OCI-LY3 (cell line): Measurements from ENCODE around the gene HCN2.
"Not testable (repeated sequence)": the region's sequence is repeated elsewhere in the genome, so short reads cannot be mapped to it uniquely, and the experiment has no call there.

Experiments used
- H2AFZ ChIP-seq: fragments of 200-600, 300-600 bp; shearing (Covaris generic); 2 replicates; pipeline ENCODE4 v1.6.0; 2014; ENCODE audit warnings: antibody characterized with exemption, low read depth, low read length
- H3K27ac ChIP-seq: fragments of 200-600, 300-600 bp; sonication (generic); 2 replicates; pipeline ENCODE4 v1.5.1; 2014; ENCODE audit warnings: mild to moderate bottlenecking, low read length, moderate library complexity, mixed read lengths
- H3K27me3 ChIP-seq: fragments of 200-600, 300-600 bp; sonication (generic); 2 replicates; pipeline ENCODE4 v1.6.1; 2014; ENCODE audit warnings: low read depth, low read length, mixed read lengths
- H3K36me3 ChIP-seq: fragments of 200-600, 300-600 bp; sonication (generic); replicated peaks from 2 replicates; pipeline ENCODE3; 2014; ENCODE audit warnings: low read depth, low read length, mixed read lengths
- H3K4me1 ChIP-seq: fragments of 300-600, 200-600 bp; sonication (generic); 2 replicates; pipeline ENCODE4 v1.6.1; 2014; ENCODE audit warnings: low read length, mixed read lengths
- H3K4me2 ChIP-seq: fragments of 200-600, 300-600 bp; sonication (generic); 2 replicates; pipeline ENCODE4 v1.6.1; 2014; ENCODE audit warnings: low read length, mixed read lengths
- H3K4me3 ChIP-seq: fragments of 300-600, 200-600 bp; sonication (generic); 2 replicates; pipeline ENCODE4 v1.5.1; 2014; ENCODE audit warnings: antibody characterized with exemption, mild to moderate bottlenecking, low read length, moderate library complexity
- H3K79me2 ChIP-seq: fragments of 300-600, 200-600 bp; shearing (Covaris generic); 2 replicates; pipeline ENCODE4 v1.6.1; 2014; ENCODE audit warnings: mild to moderate bottlenecking, low read length, mixed read lengths
- H3K9ac ChIP-seq: fragments of 300-600, 200-600 bp; shearing (Covaris generic); 2 replicates; pipeline ENCODE4 v1.6.0; 2014; ENCODE audit warnings: mild to moderate bottlenecking, low read length, moderate library complexity
- H3K9me3 ChIP-seq: fragments of 200-600, 300-600 bp; shearing (Covaris generic); 2 replicates; pipeline ENCODE4 v1.6.1; 2014; ENCODE audit warnings: low read length, mixed read lengths; ENCODE audit not compliant: insufficient read depth
- H4K20me1 ChIP-seq: fragments of 200-600, 300-600 bp; sonication (generic); 2 replicates; pipeline ENCODE4 v1.6.1; 2016; ENCODE audit warnings: low read length, mixed read lengths; ENCODE audit not compliant: insufficient read depth
- CTCF ChIP-seq: fragments of 200-600, 300-600 bp; sonication (generic); IDR thresholded peaks from 2 replicates; pipeline ENCODE4 v1.5.1; 2014; ENCODE audit warnings: antibody characterized with exemption, low read length, low read depth
- EZH2phosphoT487 ChIP-seq: fragments of 200-600 bp; shearing (Covaris generic); IDR thresholded peaks from 2 replicates; pipeline ENCODE4 v1.6.1; 2018; ENCODE audit warnings: antibody characterized with exemption, mixed run types, low read depth

The HCN2 gene

GRCh38 chr19:584240-585001, 5.3 kb upstream of the HCN2 start:
- TF ChIP-seq CTCF (peak; percentile 92), EZH2phosphoT487 (no peak)
- Histone ChIP-seq H3K36me3 (peaks cover 25% of the 10 kb centered on the region), H3K4me2 (no peak overlapping the region)

GRCh38 chr19:585146-585545, 4.5 kb upstream of the HCN2 start:
- not testable (repeated sequence) for H3K79me2 ChIP-seq, H3K4me1 ChIP-seq, H3K9ac ChIP-seq, H3K4me2 ChIP-seq, H3K27me3 ChIP-seq, H3K4me3 ChIP-seq, H3K27ac ChIP-seq, H2AFZ ChIP-seq, H3K9me3 ChIP-seq
- peaks cover 18% of the 10 kb centered on the region for H3K36me3 ChIP-seq
- peaks cover 20% of the 10 kb centered on the region for H4K20me1 ChIP-seq

More at GRCh38 chr19:584240-585001, 5.3 kb upstream of the HCN2 start:
- H2AFZ ChIP-seq = no peak overlapping the region
- no peaks in the 10 kb centered on the region for H3K27me3 ChIP-seq
- H3K9ac ChIP-seq = no peak overlapping the region
- no peak overlapping the region for H3K27ac ChIP-seq
- H3K79me2 ChIP-seq = peaks cover 11% of the 10 kb centered on the region
- H3K4me3 ChIP-seq = no peak overlapping the region
- no peaks in the 10 kb centered on the region for H3K4me1 ChIP-seq
- peaks cover 27% of the 10 kb centered on the region for H4K20me1 ChIP-seq
- H3K9me3 ChIP-seq = no peaks in the 10 kb centered on the region

- H3K4me3 ChIP-seq = no peak overlapping the region
- H3K4me1 ChIP-seq = no peaks in the 10 kb centered on the region
- H3K9ac ChIP-seq = no peak overlapping the region
- no peak for TF ChIP-seq EZH2phosphoT487
- no peak for TF ChIP-seq CTCF
- H3K27me3 ChIP-seq = no peaks in the 10 kb centered on the region
- H3K4me2 ChIP-seq = no peak overlapping the region
- H4K20me1 ChIP-seq = peaks cover 16% of the 10 kb centered on the region
- no peaks in the 10 kb centered on the region for H3K79me2 ChIP-seq
- peaks cover 17% of the 10 kb centered on the region for H3K36me3 ChIP-seq
- no peak overlapping the region for H2AFZ ChIP-seq
- H3K27ac ChIP-seq = no peak overlapping the region
- no peaks in the 10 kb centered on the region for H3K9me3 ChIP-seq
These were observed 4.0 kb upstream of the HCN2 start for GRCh38 chr19:585551-586110.

- H3K4me1 ChIP-seq = no peaks in the 10 kb centered on the region
- H3K27me3 ChIP-seq = no peaks in the 10 kb centered on the region
- no peak overlapping the region for H3K27ac ChIP-seq
- H3K4me3 ChIP-seq = no peak overlapping the region
- H3K4me2 ChIP-seq = 0 out of 2 replicates have a peak overlapping the region, but pooled peaks have one; percentile 10
- H3K36me3 ChIP-seq = peaks cover 4% of the 10 kb centered on the region
- no peak overlapping the region for H3K9ac ChIP-seq
- TF ChIP-seq CTCF (peak; percentile 21; the same call in 1 of the 2 replicates), EZH2phosphoT487 (no peak)
- peaks cover 16% of the 10 kb centered on the region for H4K20me1 ChIP-seq
- H3K9me3 ChIP-seq = no peaks in the 10 kb centered on the region
- no peaks in the 10 kb centered on the region for H3K79me2 ChIP-seq
- no peak overlapping the region for H2AFZ ChIP-seq
These were observed 1.5 kb upstream of the HCN2 start for GRCh38 chr19:588093-588740.
